HepG2 (cell line): Measurements from ENCODE around the gene P2RX5. TPM values are rescaled to one million over a fixed set of nuclear protein-coding genes. Genes with fewer than 3 reads are reported as not detected.

ENCODE experiments used
- AGO1 ChIP-seq: fragments of 200-400 bp; formaldehyde crosslinking; IDR thresholded peaks from 2 replicates; pipeline ENCODE4 v1.6.1; 2017; ENCODE audit warnings: mild to moderate bottlenecking, low read depth, low read length, moderate library complexity; ENCODE audit not compliant: poor library complexity, severe bottlenecking
- CC2D1A ChIP-seq: sonication (generic); formaldehyde crosslinking; IDR thresholded peaks from 2 replicates; pipeline ENCODE4 v1.8.1; 2023; ENCODE audit warnings: mild to moderate bottlenecking, missing genetic modification reagents
- CCAR2 ChIP-seq: fragments of 200-400 bp; formaldehyde crosslinking; optimal IDR thresholded peaks from 2 replicates; pipeline ENCODE3; 2018; ENCODE audit warnings: low read depth, mild to moderate bottlenecking, low read length, moderate library complexity
- HNF4A ChIP-seq: sonication (generic); formaldehyde crosslinking; IDR thresholded peaks from 2 replicates; pipeline ENCODE4 v1.4.0; 2020; ENCODE audit warnings: missing genetic modification reagents
- HNRNPK ChIP-seq: fragments of 200-400 bp; formaldehyde crosslinking; IDR thresholded peaks from 2 replicates; pipeline ENCODE4 v1.6.1; 2018; ENCODE audit warnings: low read length, low read depth, moderate library complexity, mild to moderate bottlenecking; ENCODE audit not compliant: poor library complexity, severe bottlenecking
- NFKBIZ ChIP-seq: IDR thresholded peaks from 2 replicates; pipeline ENCODE4 v1.6.1; 2018; ENCODE audit warnings: missing genetic modification reagents, missing compliant biosample characterization
- RBFOX2 ChIP-seq: fragments of 200-400 bp; formaldehyde crosslinking; IDR thresholded peaks from 2 replicates; pipeline ENCODE4 v1.6.1; 2017; ENCODE audit warnings: low read depth, mild to moderate bottlenecking, low read length
- ZBTB10 ChIP-seq: sonication (generic); formaldehyde crosslinking; IDR thresholded peaks from 2 replicates; pipeline ENCODE4 v1.4.0; 2020; ENCODE audit warnings: missing genetic modification reagents, borderline replicate concordance
- ZNF121 ChIP-seq: sonication (generic); formaldehyde crosslinking; IDR thresholded peaks from 2 replicates; pipeline ENCODE4 v1.5.0; 2020; ENCODE audit warnings: mild to moderate bottlenecking, missing genetic modification reagents
- ZNF552 ChIP-seq: sonication (generic); formaldehyde crosslinking; IDR thresholded peaks from 2 replicates; pipeline ENCODE4 v1.9.0; 2022; ENCODE audit warnings: missing genetic modification reagents, mild to moderate bottlenecking, borderline replicate concordance
- ZNF574 ChIP-seq: sonication (generic); formaldehyde crosslinking; IDR thresholded peaks from 2 replicates; pipeline ENCODE4 v1.4.0; 2020; ENCODE audit warnings: missing genetic modification reagents
- ZNF7 ChIP-seq: IDR thresholded peaks from 2 replicates; pipeline ENCODE4 v1.6.1; 2016; ENCODE audit warnings: missing biosample characterization, missing genetic modification reagents
- ZNF891 ChIP-seq: sonication (generic); formaldehyde crosslinking; IDR thresholded peaks from 2 replicates; pipeline ENCODE4 v1.5.0; 2020; ENCODE audit warnings: mild to moderate bottlenecking, missing genetic modification reagents
- polyA plus RNA-seq, 8 experiments: library from polyadenylated mRNA; depleted of rRNA in 3 of 8; stranded (reverse) in 7 of 8; unstranded in 1 of 8; fragments of >200 nt; fragmentation: Illumina TruSeq in 4 of 8; extraction: Trizol in 4 of 8; gene quantifications; 2 replicates each; pipeline versions ENCODE4 v1.2.1 to v1.2.3, GENCODE V29; 2011 to 2016; ENCODE audit warnings: low read depth in 4 of 8, missing spikeins in 1 of 8, mixed read lengths in 1 of 8; ENCODE audit not compliant: insufficient read depth in 1 of 8
- total RNA-seq, 5 experiments: library from RNA; depleted of rRNA; stranded (reverse); fragments of >200 nt; fragmentation: Illumina TruSeq; extraction: Trizol; gene quantifications; 2 replicates each; pipeline ENCODE4 v1.2.3, GENCODE V29; 2016; ENCODE audit warnings: low read depth in 1 of 5
- TF ChIP-seq, protein P1 (sequence below): sonication (generic); formaldehyde crosslinking; IDR thresholded peaks from 2 replicates; pipeline ENCODE4 v1.5.1; 2020; ENCODE audit warnings: mild to moderate bottlenecking, missing genetic modification reagents, moderate library complexity
- TF ChIP-seq, protein P2 (sequence below): sonication (generic); formaldehyde crosslinking; conservative IDR thresholded peaks from 2 replicates; pipeline ENCODE4 v1.4.0; 2020; ENCODE audit warnings: missing genetic modification reagents
- TF ChIP-seq, protein P3 (sequence below): sonication (generic); formaldehyde crosslinking; IDR thresholded peaks from 2 replicates; pipeline ENCODE4 v1.8.1; 2023; ENCODE audit warnings: mild to moderate bottlenecking, missing genetic modification reagents
- TF ChIP-seq, protein P4 (sequence below): sonication (generic); formaldehyde crosslinking; conservative IDR thresholded peaks from 2 replicates; pipeline ENCODE4 v1.4.0; 2020; ENCODE audit warnings: missing genetic modification reagents

P2RX5 gene
- total and polyA plus RNA-seq, 2 of the 13 experiments (the other 11 are each of a cell fraction or from before 2014, with no cell fraction given): 0.95 to 1.7 TPM

DNA sequence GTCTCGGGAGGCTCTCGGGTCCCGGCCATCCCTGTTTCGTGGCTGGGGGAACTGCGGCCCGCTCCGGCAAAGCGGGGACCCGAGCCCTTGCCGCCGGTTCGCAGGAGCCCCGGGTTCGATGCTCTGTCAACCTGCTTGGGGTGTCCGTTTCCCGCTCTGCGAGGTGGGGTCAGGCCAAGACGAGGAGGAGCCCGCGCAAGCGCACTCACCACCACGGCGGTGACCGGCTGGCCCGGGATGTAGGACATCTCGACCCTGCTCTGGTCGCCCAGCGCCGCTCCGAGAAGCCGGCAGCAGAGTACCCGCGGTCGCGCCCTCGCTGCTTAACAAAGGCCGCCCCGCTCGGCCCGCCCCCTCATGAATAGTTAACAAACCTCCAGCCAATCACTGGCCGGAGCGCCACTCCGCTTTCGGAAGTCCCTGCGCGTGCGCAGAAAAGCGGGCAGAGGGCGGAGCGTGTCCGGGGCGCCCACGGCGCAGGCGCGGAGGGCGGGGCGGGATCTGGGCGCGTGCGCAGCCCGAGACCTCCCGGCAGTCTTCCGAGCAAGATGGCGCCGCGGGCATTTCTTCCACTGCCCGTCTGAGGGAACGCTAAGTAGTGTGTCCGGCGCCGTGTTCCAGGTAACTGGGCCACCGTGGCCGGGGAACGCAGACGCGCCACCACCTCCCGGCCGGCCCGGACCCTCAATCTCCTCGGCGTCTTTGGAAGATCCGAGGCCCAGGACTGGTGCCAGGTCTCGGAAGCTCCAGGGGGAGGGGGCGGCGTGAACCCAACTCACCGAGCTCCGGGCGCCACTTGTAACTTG is 27.5 kb downstream of the P2RX5 start, which contains the start of the genes EMC6 and TAX1BP3 (continued):
- TF ChIP-seq, protein P1, sequence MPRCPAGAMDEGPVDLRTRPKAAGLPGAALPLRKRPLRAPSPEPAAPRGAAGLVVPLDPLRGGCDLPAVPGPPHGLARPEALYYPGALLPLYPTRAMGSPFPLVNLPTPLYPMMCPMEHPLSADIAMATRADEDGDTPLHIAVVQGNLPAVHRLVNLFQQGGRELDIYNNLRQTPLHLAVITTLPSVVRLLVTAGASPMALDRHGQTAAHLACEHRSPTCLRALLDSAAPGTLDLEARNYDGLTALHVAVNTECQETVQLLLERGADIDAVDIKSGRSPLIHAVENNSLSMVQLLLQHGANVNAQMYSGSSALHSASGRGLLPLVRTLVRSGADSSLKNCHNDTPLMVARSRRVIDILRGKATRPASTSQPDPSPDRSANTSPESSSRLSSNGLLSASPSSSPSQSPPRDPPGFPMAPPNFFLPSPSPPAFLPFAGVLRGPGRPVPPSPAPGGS (CRISPR knock-in tag): no peak
- TF ChIP-seq, protein P2, sequence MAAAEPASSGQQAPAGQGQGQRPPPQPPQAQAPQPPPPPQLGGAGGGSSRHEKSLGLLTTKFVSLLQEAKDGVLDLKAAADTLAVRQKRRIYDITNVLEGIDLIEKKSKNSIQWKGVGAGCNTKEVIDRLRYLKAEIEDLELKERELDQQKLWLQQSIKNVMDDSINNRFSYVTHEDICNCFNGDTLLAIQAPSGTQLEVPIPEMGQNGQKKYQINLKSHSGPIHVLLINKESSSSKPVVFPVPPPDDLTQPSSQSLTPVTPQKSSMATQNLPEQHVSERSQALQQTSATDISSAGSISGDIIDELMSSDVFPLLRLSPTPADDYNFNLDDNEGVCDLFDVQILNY (CRISPR knock-in tag): peak; percentile 77
- TF ChIP-seq RBFOX2 (peak; percentile 96), ZNF7 (CRISPR knock-in tag) (no peak), ZNF891 (CRISPR knock-in tag) (peak; percentile 26; the same call in 1 of the 2 replicates), ZNF121 (no peak), ZNF552 (CRISPR knock-in tag) (peak; percentile 61; the same call in 1 of the 2 replicates), ZBTB10 (CRISPR knock-in tag) (no peak; the same call in 1 of the 2 replicates), NFKBIZ (CRISPR knock-in tag) (no peak; the same call in none of the 2 replicates), CC2D1A (CRISPR knock-in tag) (no peak), ZNF574 (peak; percentile 61), AGO1 (no peak), CCAR2 (no peak), HNF4A (CRISPR knock-in tag) (no peak), HNRNPK (peak; percentile 51)
- TF ChIP-seq, protein P3, sequence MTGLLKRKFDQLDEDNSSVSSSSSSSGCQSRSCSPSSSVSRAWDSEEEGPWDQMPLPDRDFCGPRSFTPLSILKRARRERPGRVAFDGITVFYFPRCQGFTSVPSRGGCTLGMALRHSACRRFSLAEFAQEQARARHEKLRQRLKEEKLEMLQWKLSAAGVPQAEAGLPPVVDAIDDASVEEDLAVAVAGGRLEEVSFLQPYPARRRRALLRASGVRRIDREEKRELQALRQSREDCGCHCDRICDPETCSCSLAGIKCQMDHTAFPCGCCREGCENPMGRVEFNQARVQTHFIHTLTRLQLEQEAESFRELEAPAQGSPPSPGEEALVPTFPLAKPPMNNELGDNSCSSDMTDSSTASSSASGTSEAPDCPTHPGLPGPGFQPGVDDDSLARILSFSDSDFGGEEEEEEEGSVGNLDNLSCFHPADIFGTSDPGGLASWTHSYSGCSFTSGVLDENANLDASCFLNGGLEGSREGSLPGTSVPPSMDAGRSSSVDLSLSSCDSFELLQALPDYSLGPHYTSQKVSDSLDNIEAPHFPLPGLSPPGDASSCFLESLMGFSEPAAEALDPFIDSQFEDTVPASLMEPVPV (CRISPR knock-in tag): peak; percentile 12; the same call in 1 of the 2 replicates
- TF ChIP-seq, protein P4, sequence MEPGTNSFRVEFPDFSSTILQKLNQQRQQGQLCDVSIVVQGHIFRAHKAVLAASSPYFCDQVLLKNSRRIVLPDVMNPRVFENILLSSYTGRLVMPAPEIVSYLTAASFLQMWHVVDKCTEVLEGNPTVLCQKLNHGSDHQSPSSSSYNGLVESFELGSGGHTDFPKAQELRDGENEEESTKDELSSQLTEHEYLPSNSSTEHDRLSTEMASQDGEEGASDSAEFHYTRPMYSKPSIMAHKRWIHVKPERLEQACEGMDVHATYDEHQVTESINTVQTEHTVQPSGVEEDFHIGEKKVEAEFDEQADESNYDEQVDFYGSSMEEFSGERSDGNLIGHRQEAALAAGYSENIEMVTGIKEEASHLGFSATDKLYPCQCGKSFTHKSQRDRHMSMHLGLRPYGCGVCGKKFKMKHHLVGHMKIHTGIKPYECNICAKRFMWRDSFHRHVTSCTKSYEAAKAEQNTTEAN (CRISPR knock-in tag): peak; percentile 55
